Smooth muscle cell (in vitro differentiated cells): ENCODE data around the gene MTCH2. TPM values are rescaled to one million over a fixed set of nuclear protein-coding genes. Genes with fewer than 3 reads are reported as not detected.

Source experiments
- DNase-seq: peaks from one replicate; lab custom pipeline; 2025; ENCODE audit not compliant: unreplicated experiment; lab: John Stamatoyannopoulos, UW
- H2AFZ ChIP-seq: fragments of 200-600 bp; sonication (generic); 2 replicates; pipeline ENCODE4 v1.6.0; 2016; ENCODE audit warnings: antibody characterized with exemption, low read depth, mild to moderate bottlenecking
- H3F3A ChIP-seq: fragments of 200-600 bp; sonication (generic); 2 replicates; pipeline ENCODE4 v1.6.0; 2017; ENCODE audit warnings: antibody characterized with exemption, low read depth
- H3K27ac ChIP-seq: fragments of 200-600 bp; sonication (generic); 2 replicates; pipeline ENCODE4 v1.5.1; 2016; ENCODE audit warnings: low read depth, mild to moderate bottlenecking
- H3K27me3 ChIP-seq: fragments of 200-600 bp; sonication (generic); 2 replicates; pipeline ENCODE4 v1.6.1; 2016; ENCODE audit warnings: low read depth, mild to moderate bottlenecking
- H3K36me3 ChIP-seq: fragments of 200-600 bp; sonication (generic); 2 replicates; pipeline ENCODE4 v1.5.1; 2016; ENCODE audit warnings: low read depth
- H3K4me1 ChIP-seq: fragments of 200-600 bp; sonication (generic); 2 replicates; pipeline ENCODE4 v1.5.1; 2016; ENCODE audit warnings: low read depth
- H3K4me2 ChIP-seq: fragments of 200-600 bp; sonication (generic); 2 replicates; pipeline ENCODE4 v1.6.0; 2016; ENCODE audit warnings: mild to moderate bottlenecking
- H3K4me3 ChIP-seq: fragments of 200-600 bp; sonication (generic); 2 replicates; pipeline ENCODE4 v1.5.1; 2016; ENCODE audit warnings: mild to moderate bottlenecking
- H3K79me2 ChIP-seq: fragments of 200-600 bp; sonication (generic); 2 replicates; pipeline ENCODE4 v1.6.0; 2016; ENCODE audit warnings: low read depth, mild to moderate bottlenecking
- H3K9ac ChIP-seq: fragments of 200-600 bp; sonication (generic); 2 replicates; pipeline ENCODE4 v1.6.0; 2016; ENCODE audit warnings: low read depth
- H3K9me3 ChIP-seq: fragments of 200-600 bp; sonication (generic); replicated peaks from 2 replicates; pipeline ENCODE4 v1.5.1; 2016; ENCODE audit warnings: low read depth
- H4K20me1 ChIP-seq: fragments of 200-600 bp; sonication (generic); 2 replicates; pipeline ENCODE4 v1.6.0; 2016; ENCODE audit warnings: low read depth
- WGBS: methylation state at CpG from one replicate; pipeline ENCODE4 v1.1.7; 2016; ENCODE audit warnings: low lambda C conversion rate; 5-methylcytosine and 5-hydroxymethylcytosine counted together
- polyA plus RNA-seq: library from polyadenylated mRNA; unstranded; fragments of >200 nt; fragmentation: Nextera tagmentation; extraction: Ambion mirVana; gene quantifications from 2 replicates; pipeline ENCODE4 v1.2.1, GENCODE V29; 2016
- total RNA-seq: library from RNA; depleted of rRNA; stranded (reverse); fragments of >200 nt; gene quantifications from 2 replicates; pipeline ENCODE4 v1.2.3, GENCODE V29; 2014
- TF ChIP-seq, protein P1 (sequence below): fragments of 200-600 bp; sonication (generic); IDR thresholded peaks from 2 replicates; pipeline ENCODE4 v1.5.1; 2017; ENCODE audit warnings: borderline replicate concordance, mild to moderate bottlenecking, antibody characterized with exemption; ENCODE audit not compliant: insufficient read depth, poor library complexity, severe bottlenecking

Gene MTCH2
- total and polyA plus RNA-seq, 2 experiments from 2014 or later, result 97.0 to 152 TPM

DNA sequence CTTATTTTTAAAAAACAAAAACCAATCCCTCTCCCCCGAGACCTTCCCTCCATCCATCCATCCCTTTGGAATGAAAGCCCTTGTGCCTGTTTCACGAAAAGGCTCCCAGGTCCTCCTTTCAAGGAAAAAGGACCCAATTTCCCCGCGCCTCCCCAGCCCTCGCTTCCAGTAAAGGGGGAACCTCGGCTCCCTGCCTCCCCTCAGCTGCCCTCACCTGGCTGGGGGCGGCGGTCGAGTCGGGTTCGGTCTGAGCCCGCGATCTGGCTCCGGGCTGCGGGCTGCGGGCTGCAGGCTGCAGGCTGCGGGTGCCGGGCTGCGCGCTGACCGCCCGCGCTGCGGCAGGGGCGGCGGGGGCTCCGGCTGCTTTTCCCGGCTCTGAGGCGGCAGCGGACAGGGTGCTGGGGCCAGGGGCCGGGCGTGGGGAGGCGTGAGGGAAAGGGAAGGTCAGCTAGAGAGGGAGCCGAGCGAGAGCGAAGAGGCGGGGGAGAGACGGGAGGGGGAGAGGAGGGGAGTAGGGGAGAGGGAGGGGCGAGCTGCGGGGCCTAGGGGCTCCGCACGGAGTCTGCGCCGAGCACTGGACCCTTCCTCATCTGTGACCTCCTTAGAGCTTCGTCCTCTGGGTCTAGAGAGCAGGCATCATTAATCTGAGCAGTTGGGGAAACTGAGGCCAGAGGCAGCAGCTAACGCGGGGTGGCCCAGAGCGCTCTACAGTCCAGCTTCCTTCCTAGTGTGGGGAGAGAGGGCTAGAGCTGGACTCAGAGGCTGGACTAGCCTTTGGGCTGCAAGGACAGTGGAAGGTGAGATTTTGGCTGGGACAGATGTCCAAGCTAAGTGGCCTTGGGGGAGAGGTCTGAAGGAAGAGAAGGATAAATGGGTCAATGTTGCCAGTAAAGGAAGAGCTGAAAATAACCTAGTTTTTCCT lies 48.2 kb downstream of the MTCH2 start, which contains the start of gene C1QTNF4:
C1QTNF4 (minus strand) TSS at position 478 of the 922 bp plus-strand sequence. CDS start 3,601 bp downstream, outside the sequence.
- Histone ChIP-seq H3K36me3 (no peaks in the 10 kb centered on the region), H3K9me3 (no peaks in the 10 kb centered on the region), H3F3A (no peaks in the 10 kb centered on the region), H3K27me3 (peaks cover 45% of the 10 kb centered on the region), H3K79me2 (no peaks in the 10 kb centered on the region), H3K9ac (no peak within 1 kb of the TSS), H2AFZ (no peak within 1 kb of the TSS), H3K4me2 (peak within 1 kb of the TSS; percentile 89), H3K4me3 (peak within 1 kb of the TSS; percentile 46), H3K4me1 (peaks cover 12% of the 10 kb centered on the region), H3K27ac (no peak within 1 kb of the TSS), H4K20me1 (no peaks in the 10 kb centered on the region)
- DNase-seq, result no peak
- 4% methylated on average over 35 of the region's 48 CpGs for WGBS
- TF ChIP-seq, protein P1, sequence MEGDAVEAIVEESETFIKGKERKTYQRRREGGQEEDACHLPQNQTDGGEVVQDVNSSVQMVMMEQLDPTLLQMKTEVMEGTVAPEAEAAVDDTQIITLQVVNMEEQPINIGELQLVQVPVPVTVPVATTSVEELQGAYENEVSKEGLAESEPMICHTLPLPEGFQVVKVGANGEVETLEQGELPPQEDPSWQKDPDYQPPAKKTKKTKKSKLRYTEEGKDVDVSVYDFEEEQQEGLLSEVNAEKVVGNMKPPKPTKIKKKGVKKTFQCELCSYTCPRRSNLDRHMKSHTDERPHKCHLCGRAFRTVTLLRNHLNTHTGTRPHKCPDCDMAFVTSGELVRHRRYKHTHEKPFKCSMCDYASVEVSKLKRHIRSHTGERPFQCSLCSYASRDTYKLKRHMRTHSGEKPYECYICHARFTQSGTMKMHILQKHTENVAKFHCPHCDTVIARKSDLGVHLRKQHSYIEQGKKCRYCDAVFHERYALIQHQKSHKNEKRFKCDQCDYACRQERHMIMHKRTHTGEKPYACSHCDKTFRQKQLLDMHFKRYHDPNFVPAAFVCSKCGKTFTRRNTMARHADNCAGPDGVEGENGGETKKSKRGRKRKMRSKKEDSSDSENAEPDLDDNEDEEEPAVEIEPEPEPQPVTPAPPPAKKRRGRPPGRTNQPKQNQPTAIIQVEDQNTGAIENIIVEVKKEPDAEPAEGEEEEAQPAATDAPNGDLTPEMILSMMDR, result no peak

DNA sequence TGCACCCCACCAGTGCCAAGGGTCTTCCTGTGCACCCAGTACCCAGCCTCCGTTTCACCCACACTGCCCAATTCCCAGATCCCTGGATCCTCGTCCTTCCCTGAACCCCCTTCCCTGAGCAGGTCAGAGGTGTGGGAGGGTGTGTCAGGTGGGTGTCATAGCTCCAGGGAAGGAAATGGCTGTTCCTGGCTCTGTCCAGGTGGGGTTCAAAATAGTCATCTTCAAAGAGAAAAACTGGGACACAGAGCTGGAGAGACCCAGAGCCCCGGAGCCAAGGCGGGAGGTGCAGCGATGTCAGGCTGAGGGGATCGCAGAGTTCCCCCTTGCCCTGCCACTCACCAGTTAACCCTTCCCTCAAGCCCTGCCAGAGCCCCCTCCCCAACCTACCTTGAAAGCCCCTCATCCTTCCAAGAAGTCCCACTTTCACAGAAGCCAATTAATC lies 48.8 kb downstream of the MTCH2 start:
- Histone ChIP-seq H3K4me1 (peaks cover 8% of the 10 kb centered on the region), H3K27me3 (peaks cover 45% of the 10 kb centered on the region), H3K27ac (no peak overlapping the region), H3K9me3 (no peaks in the 10 kb centered on the region), H3K9ac (no peak overlapping the region), H4K20me1 (no peaks in the 10 kb centered on the region), H3F3A (no peaks in the 10 kb centered on the region), H2AFZ (no peak overlapping the region), H3K36me3 (no peaks in the 10 kb centered on the region), H3K79me2 (no peaks in the 10 kb centered on the region), H3K4me2 (peak overlapping the region; percentile 89), H3K4me3 (peak overlapping the region; percentile 46)
- TF ChIP-seq, protein P1, result no peak
- WGBS, result 29% methylated on average over 6 of the region's 6 CpGs
- DNase-seq, result no peak

DNA sequence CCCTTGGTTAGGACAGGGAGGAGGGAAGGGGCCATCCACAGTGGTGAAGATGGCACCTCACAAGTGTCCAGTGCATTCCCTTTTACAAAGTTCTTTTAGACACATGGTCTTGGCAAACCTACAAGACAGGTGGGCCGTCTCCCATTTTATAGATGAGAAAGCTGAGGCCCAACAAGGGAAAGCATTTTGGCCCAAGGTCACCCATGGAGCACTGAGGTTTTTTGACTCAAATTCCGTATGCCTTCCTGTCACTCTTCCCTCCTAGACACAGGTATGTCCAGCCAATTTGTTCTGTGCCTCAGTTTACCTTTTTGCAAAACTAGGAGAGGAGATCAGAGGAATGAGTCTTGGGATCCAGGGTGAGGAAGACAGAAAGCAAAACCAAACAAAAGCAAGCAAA lies 49.4 kb downstream of the MTCH2 start:
- 75% methylated on average over 2 of the region's 2 CpGs for WGBS

More for the DNA sequence above, 49.4 kb downstream of the MTCH2 start:
- Histone ChIP-seq H3K9me3 (no peaks in the 10 kb centered on the region), H2AFZ (no peak overlapping the region), H3K4me3 (no peak overlapping the region), H3K4me2 (no peak overlapping the region), H3K27ac (no peak overlapping the region), H3K27me3 (peaks cover 45% of the 10 kb centered on the region), H4K20me1 (no peaks in the 10 kb centered on the region), H3K79me2 (no peaks in the 10 kb centered on the region), H3K4me1 (peaks cover 8% of the 10 kb centered on the region), H3F3A (no peaks in the 10 kb centered on the region), H3K36me3 (no peaks in the 10 kb centered on the region), H3K9ac (no peak overlapping the region)
- TF ChIP-seq, protein P1, result no peak
- DNase-seq, result no peak
